ENCODE measurements around the gene ZNF534. TPM values are rescaled to one million over a fixed set of nuclear protein-coding genes. Genes with fewer than 3 reads are reported as not detected.

The ZNF534 gene
- 0.08 TPM in 1 of 2 replicates, not detected in the other for total RNA-seq (ENCODE audit: low replicate concordance)

GRCh38 chr19:52428937-52429336, at the start of gene ZNF534:
Gene ZNF534 (plus strand): TSS chr19:52429148. CDS start chr19:52431475, 2,327 bp downstream.

DNA sequence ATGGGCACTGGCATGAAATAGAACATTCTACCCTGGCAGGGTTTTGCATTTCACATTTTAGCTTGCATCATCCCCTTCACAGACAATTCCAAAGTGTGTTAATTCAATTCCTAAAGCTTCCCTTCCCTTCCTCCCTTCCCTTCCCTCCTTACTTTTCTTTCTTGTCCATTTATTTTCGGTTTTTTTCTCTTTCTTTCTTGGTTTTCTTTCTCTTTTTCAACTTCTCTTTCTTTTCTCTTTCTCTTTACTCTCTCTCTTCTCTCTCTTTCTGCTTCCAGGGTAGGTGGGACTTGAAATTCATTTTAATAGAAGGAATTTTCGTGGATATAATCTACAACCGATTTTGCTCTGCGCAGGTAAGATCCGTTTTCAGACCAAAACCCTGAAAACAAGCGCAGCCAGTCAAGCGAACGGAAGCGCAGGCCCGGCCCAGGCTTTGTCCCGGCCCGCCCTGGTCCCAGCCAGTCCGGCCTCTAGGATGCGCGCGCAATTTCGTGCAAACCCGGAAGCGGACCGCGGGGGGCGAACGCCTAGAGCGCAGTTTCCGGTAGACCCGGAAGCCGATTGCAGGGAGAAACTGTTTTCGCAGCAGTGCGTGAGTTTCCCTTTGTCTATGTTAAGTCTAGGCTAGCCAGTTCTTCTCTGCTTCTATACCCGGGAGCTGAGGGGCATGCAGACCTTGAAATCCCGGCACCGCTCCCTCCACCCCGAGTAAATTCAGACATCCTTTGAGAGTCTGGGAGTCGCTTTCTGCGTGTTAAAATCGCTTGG, 31.5 kb upstream of the ZNF534 start, which contains the start of gene ZNF528:
TSS of gene ZNF528 (plus strand) at position 540 of the 771 bp plus-strand sequence. CDS start 4,165 bp downstream, outside the sequence.

DNA sequence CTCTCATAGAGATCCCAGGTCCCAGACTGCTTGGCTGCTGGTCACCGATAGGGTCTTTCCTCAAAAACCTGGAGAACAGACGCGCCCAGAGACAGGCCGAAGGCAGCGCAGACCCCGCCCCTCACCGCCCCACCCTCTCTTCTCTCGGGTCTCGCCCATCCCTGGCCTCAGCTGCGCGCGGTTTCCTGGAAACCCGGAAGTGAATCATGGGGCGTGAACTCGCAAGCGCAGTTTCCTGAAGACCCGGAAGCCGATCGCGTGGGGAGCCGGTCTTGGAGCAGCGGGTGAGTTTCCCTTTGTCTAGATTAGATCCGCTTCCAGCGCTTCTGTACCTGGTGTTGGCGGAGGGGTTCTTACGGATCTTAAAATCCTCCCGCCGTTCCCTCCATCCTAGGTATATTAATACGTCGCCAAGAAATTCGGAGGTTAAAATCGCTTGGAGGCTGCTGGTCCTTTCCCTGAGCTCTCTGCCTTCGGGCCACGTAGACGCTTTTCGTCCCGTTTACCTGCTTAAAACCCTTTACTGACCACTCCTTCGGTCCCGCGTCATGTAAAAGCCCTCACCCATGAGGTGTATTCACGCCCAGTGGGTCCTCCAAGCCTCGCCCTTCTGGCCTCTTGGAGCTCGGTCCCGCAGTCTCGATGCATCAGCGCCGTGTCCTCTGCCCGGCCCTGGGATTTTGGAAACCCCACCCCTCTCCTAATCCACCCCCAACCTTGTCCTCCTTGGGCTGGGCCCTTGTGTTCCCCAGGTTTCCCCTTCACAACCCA, 24.6 kb downstream of the ZNF534 start, which contains the start of gene ZNF578:
TSS of gene ZNF578 (plus strand) at position 230 of the 771 bp plus-strand sequence. CDS start 48,293 bp downstream, outside the sequence.

Other genes starting within 250 kb of the ZNF534 start
- gene PPP2R1A, start 239.1 kb upstream of the ZNF534 start, total RNA-seq (ENCODE audit: low replicate concordance): 110 and 120 TPM in 2 replicates
- 14.7 and 21.5 TPM in 2 replicates for gene ZNF766, start 159.6 kb upstream of the ZNF534 start, total RNA-seq (ENCODE audit: low replicate concordance)
- 2.0 and 4.4 TPM in 2 replicates for gene ZNF480, start 132.0 kb upstream of the ZNF534 start, total RNA-seq (ENCODE audit: low replicate concordance)
- gene ZNF610, start 92.9 kb upstream of the ZNF534 start, total RNA-seq (ENCODE audit: low replicate concordance): 4.3 and 4.6 TPM in 2 replicates
- 12.3 and 26.0 TPM in 2 replicates for gene ZNF880, start 59.2 kb upstream of the ZNF534 start, total RNA-seq (ENCODE audit: low replicate concordance)
- gene ZNF528, start 31.3 kb upstream of the ZNF534 start, total RNA-seq (ENCODE audit: low replicate concordance): 12.3 and 15.9 TPM in 2 replicates
- 1.4 and 4.4 TPM in 2 replicates for gene ZNF578, start 24.4 kb downstream of the ZNF534 start, total RNA-seq (ENCODE audit: low replicate concordance)
- gene ZNF808, start 98.5 kb downstream of the ZNF534 start, total RNA-seq (ENCODE audit: low replicate concordance): 8.8 and 11.9 TPM in 2 replicates
- 9.5 and 11.8 TPM in 2 replicates for gene ZNF701, start 141.1 kb downstream of the ZNF534 start, total RNA-seq (ENCODE audit: low replicate concordance)
- gene ZNF83, start 209.2 kb downstream of the ZNF534 start, total RNA-seq (ENCODE audit: low replicate concordance): 37.7 and 46.9 TPM in 2 replicates

All from smooth muscle cell of the coronary artery (primary cell).